IMR-90 (cell line): ENCODE results near the gene KIF6. TPM values are rescaled to one million over a fixed set of nuclear protein-coding genes. Genes with fewer than 3 reads are reported as not detected.

Experiments used
- ATAC-seq: fragments of 200-7000 bp; cut with Tn5 transposase; 2 replicates; pipeline ENCODE4 v1.9.1; 2020; ENCODE audit warnings: low read depth, mild to moderate bottlenecking, moderate library complexity
- BruUV-seq: library from RNA; stranded (reverse); fragments of 400-500 nt; replicated peaks from 2 replicates; lab custom pipeline; 2021; lab: Mats Ljungman, UMichigan
- CTCF ChIA-PET: fragments of 300-600 bp; formaldehyde crosslinking; extraction: SDS; loops from one replicate; lab custom pipeline; 2021; ENCODE audit warnings: antibody characterized with exemption; lab: Yijun Ruan, JAX
- POLR2A ChIA-PET: fragments of 300-600 bp; sonication (Branson Sonifier 250); formaldehyde crosslinking; loops from one replicate; lab custom pipeline; 2022; ENCODE audit warnings: antibody characterized with exemption; ENCODE audit not compliant: unreplicated experiment; lab: Charles Lee
- DNase-seq: peaks from one replicate; pipeline ENCODE4 v3.0.0; 2013
- H2AFZ ChIP-seq: replicated peaks from 2 replicates; pipeline ENCODE3; 2013; ENCODE audit warnings: low read length, mild to moderate bottlenecking; ENCODE audit not compliant: poor library complexity
- H2AK5ac ChIP-seq: 2 replicates; pipeline ENCODE4 v1.6.1; 2013; ENCODE audit warnings: low read depth, low read length, inconsistent platforms
- H2AK9ac ChIP-seq: replicated peaks from 2 replicates; pipeline ENCODE3; 2013; ENCODE audit warnings: mild to moderate bottlenecking, low read depth, low read length, moderate library complexity; ENCODE audit not compliant: poor library complexity
- H2BK120ac ChIP-seq: 2 replicates; pipeline ENCODE4 v1.6.1; 2013; ENCODE audit warnings: low read depth, low read length, inconsistent platforms
- H2BK15ac ChIP-seq: 3 replicates; pipeline ENCODE4 v1.6.1; 2013; ENCODE audit warnings: low read depth, low read length, inconsistent platforms
- H2BK20ac ChIP-seq: 2 replicates; pipeline ENCODE4 v1.6.1; 2013; ENCODE audit warnings: low read depth, mild to moderate bottlenecking, inconsistent platforms, low read length, moderate library complexity
- H2BK5ac ChIP-seq: 2 replicates; pipeline ENCODE4 v1.6.1; 2013; ENCODE audit warnings: mild to moderate bottlenecking, low read depth, low read length, inconsistent platforms; ENCODE audit not compliant: poor library complexity, severe bottlenecking
- H3K14ac ChIP-seq: replicated peaks from 2 replicates; pipeline ENCODE4 v1.6.1; 2013; ENCODE audit warnings: low read depth, low read length, inconsistent platforms
- H3K18ac ChIP-seq: 2 replicates; pipeline ENCODE4 v1.6.1; 2013; ENCODE audit warnings: low read depth, low read length, control low read depth
- H3K23ac ChIP-seq: 2 replicates; pipeline ENCODE4 v1.6.1; 2013; ENCODE audit warnings: low read depth, low read length, inconsistent platforms
- H3K27ac ChIP-seq: 2 replicates; pipeline ENCODE4 v1.5.1; 2013; ENCODE audit warnings: mild to moderate bottlenecking, control low read depth, low read length; ENCODE audit not compliant: insufficient read depth
- H3K27me3 ChIP-seq: 2 replicates; pipeline ENCODE4 v1.6.1; 2013; ENCODE audit warnings: low read length; ENCODE audit not compliant: control insufficient read depth, insufficient read depth
- H3K36me3 ChIP-seq: 2 replicates; pipeline ENCODE4 v1.6.1; 2013; ENCODE audit warnings: low read length, mixed read lengths; ENCODE audit not compliant: control insufficient read depth, insufficient read depth
- H3K4ac ChIP-seq: 2 replicates; pipeline ENCODE4 v1.6.1; 2013; ENCODE audit warnings: low read depth, low read length, inconsistent platforms
- H3K4me1 ChIP-seq: 2 replicates; pipeline ENCODE4 v1.6.1; 2013; ENCODE audit warnings: low read length, mixed read lengths; ENCODE audit not compliant: control insufficient read depth, insufficient read depth
- H3K4me2 ChIP-seq: 2 replicates; pipeline ENCODE4 v1.6.1; 2013; ENCODE audit warnings: low read depth, mild to moderate bottlenecking, control low read depth, low read length, moderate library complexity
- H3K4me3 ChIP-seq: 2 replicates; pipeline ENCODE4 v1.5.1; 2013; ENCODE audit warnings: low read depth, mild to moderate bottlenecking, control low read depth, low read length, moderate library complexity; ENCODE audit not compliant: insufficient read depth
- H3K56ac ChIP-seq: 2 replicates; pipeline ENCODE4 v1.6.1; 2013; ENCODE audit warnings: low read length, inconsistent platforms; ENCODE audit not compliant: insufficient read depth; ENCODE audit errors: extremely low read depth
- H3K79me1 ChIP-seq, 2 experiments: 2 replicates each; pipeline ENCODE4 v1.6.1; 2013; ENCODE audit warnings: low read length in 2 of 2, inconsistent platforms in 1 of 2, low read depth in 1 of 2
- H3K9ac ChIP-seq: 2 replicates; pipeline ENCODE4 v1.6.1; 2013; ENCODE audit warnings: low read depth, low read length, control low read depth
- H3K9me1 ChIP-seq: 2 replicates; pipeline ENCODE4 v1.6.1; 2013; ENCODE audit warnings: low read length, inconsistent platforms; ENCODE audit not compliant: insufficient read depth
- H3K9me3 ChIP-seq: 2 replicates; pipeline ENCODE4 v1.6.1; 2013; ENCODE audit warnings: low read length; ENCODE audit not compliant: control insufficient read depth, insufficient read depth
- H4K20me1 ChIP-seq: 2 replicates; pipeline ENCODE4 v1.6.1; 2013; ENCODE audit warnings: low read length, inconsistent platforms; ENCODE audit not compliant: insufficient read depth
- H4K5ac ChIP-seq: 2 replicates; pipeline ENCODE4 v1.6.1; 2013; ENCODE audit warnings: mild to moderate bottlenecking, low read depth, low read length, control low read depth
- H4K8ac ChIP-seq, 2 experiments: 2 replicates each; pipeline ENCODE4 v1.6.1; 2013; ENCODE audit warnings: low read depth in 2 of 2, low read length in 2 of 2, control low read depth in 1 of 2, inconsistent platforms in 1 of 2
- H4K91ac ChIP-seq: 2 replicates; pipeline ENCODE4 v1.6.1; 2013; ENCODE audit warnings: low read depth, low read length, inconsistent platforms; ENCODE audit not compliant: insufficient read depth
- CHD1 ChIP-seq: IDR thresholded peaks from 2 replicates; pipeline ENCODE4 v1.6.1; 2012; ENCODE audit warnings: low read depth, low read length, improper control_type of control experiment
- ELK1 ChIP-seq: fragments of 150-350 bp; IDR thresholded peaks from 2 replicates; pipeline ENCODE4 v1.6.1; 2016; ENCODE audit warnings: low read depth, mild to moderate bottlenecking, low read length, moderate library complexity, borderline replicate concordance
- FOS ChIP-seq: fragments of 150-350 bp; IDR thresholded peaks from 2 replicates; pipeline ENCODE4 v1.6.1; 2016; ENCODE audit warnings: low read depth, low read length
- MXI1 ChIP-seq: IDR thresholded peaks from 2 replicates; pipeline ENCODE4 v1.6.1; 2012; ENCODE audit warnings: low read depth, mild to moderate bottlenecking, low read length, moderate library complexity, borderline replicate concordance
- RFX5 ChIP-seq: IDR thresholded peaks from 2 replicates; pipeline ENCODE4 v1.8.0; 2012; ENCODE audit warnings: low read depth, mild to moderate bottlenecking, low read length, moderate library complexity
- SMC3 ChIP-seq: fragments of 150-350 bp; IDR thresholded peaks from 2 replicates; pipeline ENCODE4 v1.6.1; 2016; ENCODE audit warnings: low read depth, mild to moderate bottlenecking, antibody characterized with exemption, low read length, moderate library complexity
- WGBS, 2 experiments: methylation state at CpG; one replicate each; pipeline versions ENCODE4 v1.1.5 to v1.1.7; 2013; ENCODE audit warnings: missing lambda C conversion rate in 2 of 2; ENCODE audit not compliant: insufficient read length in 1 of 2; ENCODE audit errors: extremely low coverage in 2 of 2; 5-methylcytosine and 5-hydroxymethylcytosine counted together
- dilution Hi-C: fragments of 300-500 bp; cut with HindIII; formaldehyde crosslinking; loops from one replicate; pipeline ENCODE4 v1.14.3; 2018; ENCODE audit warnings: low sequenced_read_pairs; ENCODE audit not compliant: unreplicated experiment
- in situ Hi-C: fragments of 300-500 bp; cut with MboI; formaldehyde crosslinking; loops from 3 replicates; pipeline ENCODE4 v1.14.3; 2019; ENCODE audit warnings: low sequenced_read_pairs, inconsistent platforms, mixed read lengths
- intact Hi-C: fragments of 100-400 bp; cut with micrococcal nuclease; formaldehyde crosslinking; loops from 2 replicates; pipeline ENCODE4 v1.10.0; 2022
- polyA plus RNA-seq, 3 experiments: library from polyadenylated mRNA; depleted of rRNA; stranded (reverse); fragments of >200 nt; gene quantifications; 2 replicates each; pipeline ENCODE4 v1.2.3, GENCODE V29; 2012; ENCODE audit warnings: low replicate concordance in 1 of 3
- total RNA-seq: library from RNA; depleted of rRNA; stranded (reverse); fragments of >200 nt; gene quantifications from 2 replicates; pipeline ENCODE4 v1.2.3, GENCODE V29; 2012
- TF ChIP-seq, protein P1 (sequence below): fragments of 150-350 bp; IDR thresholded peaks from 2 replicates; pipeline ENCODE4 v1.6.1; 2017; ENCODE audit warnings: mild to moderate bottlenecking, antibody characterized with exemption, low read length, low read depth

KIF6 gene
- total and polyA plus RNA-seq, 2 of the 4 experiments (the other 2 are of a cell fraction), result under 0.01 to 0.10 TPM

- no peak overlapping the region for H2BK15ac ChIP-seq
Measured at GRCh38 chr6:39419607-39420006, 305.6 kb downstream of the KIF6 start.

More at GRCh38 chr6:39419607-39420006, 305.6 kb downstream of the KIF6 start:
- Histone ChIP-seq H3K14ac (no peak overlapping the region), H2BK120ac (no peak overlapping the region), H3K9me1 (no peaks in the 10 kb centered on the region), H2BK20ac (no peak overlapping the region), H3K4me1 (no peaks in the 10 kb centered on the region), H3K9me3 (no peaks in the 10 kb centered on the region), H4K20me1 (no peaks in the 10 kb centered on the region), H3K18ac (no peak overlapping the region), H4K8ac (no peak overlapping the region), H2AK9ac (no peak overlapping the region), H3K27me3 (no peaks in the 10 kb centered on the region), H3K36me3 (no peaks in the 10 kb centered on the region), H4K91ac (no peak overlapping the region), H3K23ac (no peak overlapping the region), H4K5ac (no peak overlapping the region), H3K4me3 (no peak overlapping the region), H3K79me1 (no peaks in the 10 kb centered on the region), H3K56ac (no peak overlapping the region), H2AK5ac (no peak overlapping the region), H3K4ac (no peak overlapping the region), H2BK5ac (no peak overlapping the region), H3K9ac (no peak overlapping the region), H3K4me2 (no peak overlapping the region), H3K27ac (no peak overlapping the region), H2AFZ (no peak overlapping the region)
- ChIA-PET CTCF (no interaction called here), POLR2A (no interaction called here)
- dilution Hi-C loops, result no loop called here
- WGBS, 2 experiments, result 100% methylated on average over 1 of the region's 3 CpGs; no CpG with 5 or more reads in 1 of the 2 experiments
- TF ChIP-seq MXI1, result no peak
- TF ChIP-seq FOS, result no peak
- no peak for TF ChIP-seq SMC3
- no peak for TF ChIP-seq RFX5
- TF ChIP-seq CHD1, result no peak
- TF ChIP-seq, protein P1, sequence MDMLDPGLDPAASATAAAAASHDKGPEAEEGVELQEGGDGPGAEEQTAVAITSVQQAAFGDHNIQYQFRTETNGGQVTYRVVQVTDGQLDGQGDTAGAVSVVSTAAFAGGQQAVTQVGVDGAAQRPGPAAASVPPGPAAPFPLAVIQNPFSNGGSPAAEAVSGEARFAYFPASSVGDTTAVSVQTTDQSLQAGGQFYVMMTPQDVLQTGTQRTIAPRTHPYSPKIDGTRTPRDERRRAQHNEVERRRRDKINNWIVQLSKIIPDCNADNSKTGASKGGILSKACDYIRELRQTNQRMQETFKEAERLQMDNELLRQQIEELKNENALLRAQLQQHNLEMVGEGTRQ, result no peak
- no peak for TF ChIP-seq ELK1
- in situ Hi-C loops, result no loop called here
- BruUV-seq, result no TSS peak
- ATAC-seq (no peak), DNase-seq (no peak)
- intact Hi-C loops, result loop anchor here (5.0 kb wide), 1 partner anchor 773 kb away; no protein-coding TSS in a partner anchor
